ENCODE data around the gene PER2.

GRCh38 chr2:238251331-238251730 is 37.1 kb downstream of the PER2 start:
- no peak for TF ChIP-seq CTCF (IDR thresholded peaks at IDR 0.05; ENCODE audit: low read depth, low read length, poor library complexity, severe bottlenecking)
- no peak for TF ChIP-seq EZH2phosphoT487 (IDR thresholded peaks at IDR 0.05; ENCODE audit: borderline replicate concordance, low read length)
